Upper lobe of right lung (tissue), 1 donor: ENCODE data around the gene FAAH2. TPM values are rescaled to one million over a fixed set of nuclear protein-coding genes. Genes with fewer than 3 reads are reported as not detected.

Experiments used
- ATAC-seq: fragments of 200-7000 bp; cut with Tn5 transposase; one replicate; pipeline ENCODE4 v1.9.1; 2020; ENCODE audit warnings: mild to moderate bottlenecking, moderate library complexity
- DNase-seq: peaks from one replicate; pipeline ENCODE4 v3.0.0-alpha.2; 2020
- H3K27ac ChIP-seq: fragments of 200-600 bp; one replicate; pipeline ENCODE4 v1.8.0; 2022
- H3K27me3 ChIP-seq: fragments of 200-600 bp; one replicate; pipeline ENCODE4 v1.8.0; 2022; ENCODE audit warnings: mild to moderate bottlenecking
- H3K36me3 ChIP-seq: fragments of 200-600 bp; one replicate; pipeline ENCODE4 v1.8.0; 2022
- H3K4me1 ChIP-seq: fragments of 200-600 bp; one replicate; pipeline ENCODE4 v1.8.0; 2022
- H3K4me3 ChIP-seq: fragments of 200-600 bp; one replicate; pipeline ENCODE4 v1.8.0; 2022; ENCODE audit warnings: mild to moderate bottlenecking
- H3K9me3 ChIP-seq: fragments of 200-600 bp; one replicate; pipeline ENCODE4 v1.8.0; 2022
- intact Hi-C: fragments of 100-400 bp; cut with DNase I; formaldehyde crosslinking; loops from one replicate; pipeline ENCODE4 v1.11.0; 2022
- total RNA-seq: library from RNA; stranded (reverse); fragmentation: NEBNext Ultra II Directional; extraction: Animal tissue kit (Norgen Biotek cat#: 25700); gene quantifications from one replicate; pipeline ENCODE4 v1.2.1, GENCODE V29; 2021
- TF ChIP-seq, protein P1 (sequence below): fragments of 200-600 bp; IDR thresholded peaks from one replicate; pipeline ENCODE4 v1.8.0; 2022; ENCODE audit warnings: antibody characterized with exemption
- donor health status: DM: no; HTN: yes; CAD: no; lungs with severe emphysema.

Gene FAAH2
- total RNA-seq, 1 donor from 2014 or later: 6.0 TPM

DNA sequence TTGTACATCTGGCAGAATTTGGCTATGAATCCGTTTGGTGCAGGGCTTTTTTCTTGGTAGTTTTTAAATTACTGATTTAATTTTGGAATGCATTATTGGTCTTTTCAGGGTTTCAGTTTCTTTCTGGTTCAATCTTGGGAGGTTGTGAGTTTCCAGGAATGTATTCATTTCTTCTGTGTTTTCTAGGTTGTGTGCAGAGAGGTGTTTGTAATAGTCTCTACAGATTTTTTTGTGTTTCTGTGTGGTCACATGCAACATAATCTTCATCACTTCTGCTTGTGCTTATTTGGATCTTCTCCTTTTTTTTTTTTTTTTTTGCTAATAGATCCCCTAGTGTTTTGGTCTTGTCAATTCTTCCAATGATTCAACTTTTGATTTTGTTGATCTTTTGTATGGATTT lies 77.6 kb downstream of the FAAH2 start:
- no peaks in the 10 kb centered on the region for H3K4me1 ChIP-seq
- ATAC-seq: no peak
- no peak for DNase-seq
- no peak overlapping the region for H3K4me3 ChIP-seq
- no peaks in the 10 kb centered on the region for H3K27me3 ChIP-seq
- H3K36me3 ChIP-seq: no peaks in the 10 kb centered on the region
- H3K9me3 ChIP-seq: no peaks in the 10 kb centered on the region
- TF ChIP-seq, protein P1, sequence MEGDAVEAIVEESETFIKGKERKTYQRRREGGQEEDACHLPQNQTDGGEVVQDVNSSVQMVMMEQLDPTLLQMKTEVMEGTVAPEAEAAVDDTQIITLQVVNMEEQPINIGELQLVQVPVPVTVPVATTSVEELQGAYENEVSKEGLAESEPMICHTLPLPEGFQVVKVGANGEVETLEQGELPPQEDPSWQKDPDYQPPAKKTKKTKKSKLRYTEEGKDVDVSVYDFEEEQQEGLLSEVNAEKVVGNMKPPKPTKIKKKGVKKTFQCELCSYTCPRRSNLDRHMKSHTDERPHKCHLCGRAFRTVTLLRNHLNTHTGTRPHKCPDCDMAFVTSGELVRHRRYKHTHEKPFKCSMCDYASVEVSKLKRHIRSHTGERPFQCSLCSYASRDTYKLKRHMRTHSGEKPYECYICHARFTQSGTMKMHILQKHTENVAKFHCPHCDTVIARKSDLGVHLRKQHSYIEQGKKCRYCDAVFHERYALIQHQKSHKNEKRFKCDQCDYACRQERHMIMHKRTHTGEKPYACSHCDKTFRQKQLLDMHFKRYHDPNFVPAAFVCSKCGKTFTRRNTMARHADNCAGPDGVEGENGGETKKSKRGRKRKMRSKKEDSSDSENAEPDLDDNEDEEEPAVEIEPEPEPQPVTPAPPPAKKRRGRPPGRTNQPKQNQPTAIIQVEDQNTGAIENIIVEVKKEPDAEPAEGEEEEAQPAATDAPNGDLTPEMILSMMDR: no peak
- H3K27ac ChIP-seq: no peak overlapping the region
- intact Hi-C loops: no loop called here

DNA sequence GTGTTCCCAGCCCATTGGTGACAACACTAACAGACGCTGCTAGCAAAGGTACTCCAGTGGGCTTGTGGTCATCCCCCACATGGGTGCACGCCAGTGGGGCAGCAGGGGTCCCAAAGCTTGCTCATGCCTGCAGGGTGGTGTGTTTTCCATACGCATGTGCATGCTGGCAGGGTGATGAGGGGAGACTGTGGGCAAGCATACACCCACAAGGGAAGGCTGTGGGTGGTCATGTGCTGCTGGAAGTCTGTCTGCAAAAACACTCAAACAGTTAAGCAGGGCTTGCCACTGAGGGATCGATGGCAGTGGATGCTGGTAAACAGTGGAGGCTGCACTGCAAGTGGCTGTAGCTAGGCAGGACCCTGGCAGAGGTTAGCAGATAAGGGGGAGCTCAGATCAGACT lies 79.9 kb downstream of the FAAH2 start:
- no peak overlapping the region for H3K4me3 ChIP-seq
- H3K9me3 ChIP-seq: no peaks in the 10 kb centered on the region
- ATAC-seq: no peak
- H3K27ac ChIP-seq: no peak overlapping the region
- TF ChIP-seq, protein P1: no peak
- intact Hi-C loops: no loop called here
- H3K36me3 ChIP-seq: no peaks in the 10 kb centered on the region
- DNase-seq: no peak
- no peaks in the 10 kb centered on the region for H3K4me1 ChIP-seq
- no peaks in the 10 kb centered on the region for H3K27me3 ChIP-seq

DNA sequence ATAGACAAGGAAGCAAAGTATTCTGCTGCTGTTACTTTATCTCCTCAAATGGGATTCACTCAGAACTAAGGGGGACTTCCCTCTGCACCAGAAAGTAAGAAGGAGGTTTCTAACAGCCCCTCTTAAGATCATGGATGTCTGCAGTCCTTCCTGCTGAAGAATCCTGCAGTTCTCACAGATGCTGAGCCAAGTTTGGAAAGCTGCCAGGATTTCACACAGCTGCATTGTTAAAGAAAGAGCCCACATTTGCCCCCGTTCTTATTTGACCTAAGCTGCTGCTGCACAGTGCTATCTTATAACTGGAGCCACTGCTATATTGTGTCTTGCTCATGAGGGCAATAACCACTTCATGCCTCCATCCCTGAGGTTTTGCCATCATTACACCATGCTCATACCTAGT lies 81.1 kb downstream of the FAAH2 start:
- Histone ChIP-seq H3K4me3 (no peak overlapping the region), H3K27me3 (no peaks in the 10 kb centered on the region), H3K36me3 (no peaks in the 10 kb centered on the region), H3K27ac (no peak overlapping the region), H3K4me1 (no peaks in the 10 kb centered on the region), H3K9me3 (no peaks in the 10 kb centered on the region)
- TF ChIP-seq, protein P1: no peak
- ATAC-seq (no peak), DNase-seq (no peak)
- intact Hi-C loops: no loop called here

DNA sequence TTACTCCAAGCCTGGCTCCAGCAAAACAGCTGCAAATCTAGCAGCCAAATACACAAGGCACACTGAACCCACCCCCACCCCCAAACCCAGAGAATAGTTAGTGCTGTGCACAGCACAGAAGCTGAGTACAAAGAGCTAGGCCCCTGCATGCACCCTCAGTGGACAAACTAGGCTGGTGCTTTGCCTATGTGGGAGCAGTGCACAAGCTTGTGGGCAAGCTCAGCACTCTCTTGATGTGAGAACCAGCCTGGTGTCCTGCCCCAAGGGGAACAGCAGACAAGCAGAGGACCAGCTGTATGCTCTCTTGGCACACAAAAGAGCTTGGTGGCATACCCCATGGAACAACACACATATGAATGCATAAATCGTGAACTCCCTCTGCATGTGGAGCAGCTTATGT lies 81.7 kb downstream of the FAAH2 start:
- no peak overlapping the region for H3K27ac ChIP-seq
- no peak overlapping the region for H3K4me3 ChIP-seq
- H3K4me1 ChIP-seq: no peaks in the 10 kb centered on the region
- H3K9me3 ChIP-seq: no peaks in the 10 kb centered on the region
- H3K27me3 ChIP-seq: no peaks in the 10 kb centered on the region
- TF ChIP-seq, protein P1: no peak
- DNase-seq (no peak), ATAC-seq (no peak)
- H3K36me3 ChIP-seq: no peaks in the 10 kb centered on the region
- intact Hi-C loops: no loop called here

DNA sequence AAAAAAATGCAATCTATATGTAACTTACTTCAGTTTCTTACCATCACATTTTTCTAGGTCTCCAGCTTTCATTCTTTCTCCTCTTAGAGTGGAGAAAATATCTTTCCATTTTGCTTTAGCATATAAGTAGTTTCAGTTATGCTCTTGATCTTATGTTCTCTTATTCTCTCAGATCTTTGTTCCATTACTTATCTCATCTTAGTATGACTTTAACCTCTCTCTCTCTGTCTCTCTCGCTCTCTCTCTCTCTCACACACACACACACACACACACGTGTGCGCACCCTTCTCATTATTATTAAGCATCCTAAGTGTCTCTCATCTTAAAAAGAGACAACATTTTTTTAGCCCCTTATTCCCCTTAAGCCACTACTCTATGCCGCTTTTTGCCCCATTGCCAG lies 92.8 kb downstream of the FAAH2 start:
- Histone ChIP-seq H3K27ac (no peak overlapping the region), H3K27me3 (no peaks in the 10 kb centered on the region), H3K9me3 (no peaks in the 10 kb centered on the region), H3K4me3 (no peak overlapping the region), H3K36me3 (no peaks in the 10 kb centered on the region), H3K4me1 (no peaks in the 10 kb centered on the region)
- ATAC-seq (no peak), DNase-seq (no peak)
- intact Hi-C loops: no loop called here
- TF ChIP-seq, protein P1: no peak
